Measurements from ENCODE around the gene MAPK11.

DNA sequence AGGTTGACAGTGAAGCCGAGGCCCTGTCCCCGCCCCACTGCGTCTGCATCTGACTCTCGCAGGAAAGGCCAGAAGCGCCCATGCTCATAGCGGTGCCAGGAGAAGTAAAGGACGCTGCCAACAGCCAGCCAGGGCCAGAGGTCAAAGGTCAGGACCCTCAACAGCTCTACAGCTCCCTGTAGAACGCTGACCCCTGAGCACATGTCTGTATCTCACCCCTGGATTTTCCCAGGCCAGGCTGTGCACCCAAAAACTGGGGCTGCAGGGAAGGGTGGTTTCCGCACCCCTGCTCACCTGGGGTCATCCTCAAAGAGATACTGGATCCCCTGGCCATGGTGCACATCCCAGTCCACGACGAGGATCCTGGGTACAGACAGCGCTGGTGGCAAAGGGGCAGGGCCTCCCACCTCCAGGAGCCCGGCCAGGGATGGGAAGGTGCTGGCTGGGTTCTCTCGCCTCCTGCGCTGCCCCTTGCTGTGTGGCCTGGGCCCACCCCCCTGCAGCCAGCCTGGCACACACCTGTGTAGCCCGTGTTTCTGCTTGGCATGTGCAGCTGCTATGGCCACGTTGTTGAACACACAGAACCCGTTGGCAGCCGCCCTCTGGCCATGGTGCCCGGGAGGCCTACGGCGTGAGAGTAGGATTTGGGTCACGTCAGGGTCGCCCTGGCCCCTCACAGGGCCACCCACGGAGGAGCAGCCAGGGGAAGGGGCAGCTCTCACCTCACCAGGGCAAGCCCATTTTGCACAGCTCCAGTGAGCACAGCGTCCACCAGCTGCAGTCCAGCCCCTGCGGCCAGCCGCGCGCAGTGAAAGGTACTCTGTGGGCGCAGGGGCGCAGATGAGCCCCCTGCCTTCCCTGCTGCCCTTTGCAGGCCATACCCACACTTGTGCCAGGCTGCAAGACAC is 20.6 kb downstream of the MAPK11 start:
- TF ChIP-seq, protein P1, sequence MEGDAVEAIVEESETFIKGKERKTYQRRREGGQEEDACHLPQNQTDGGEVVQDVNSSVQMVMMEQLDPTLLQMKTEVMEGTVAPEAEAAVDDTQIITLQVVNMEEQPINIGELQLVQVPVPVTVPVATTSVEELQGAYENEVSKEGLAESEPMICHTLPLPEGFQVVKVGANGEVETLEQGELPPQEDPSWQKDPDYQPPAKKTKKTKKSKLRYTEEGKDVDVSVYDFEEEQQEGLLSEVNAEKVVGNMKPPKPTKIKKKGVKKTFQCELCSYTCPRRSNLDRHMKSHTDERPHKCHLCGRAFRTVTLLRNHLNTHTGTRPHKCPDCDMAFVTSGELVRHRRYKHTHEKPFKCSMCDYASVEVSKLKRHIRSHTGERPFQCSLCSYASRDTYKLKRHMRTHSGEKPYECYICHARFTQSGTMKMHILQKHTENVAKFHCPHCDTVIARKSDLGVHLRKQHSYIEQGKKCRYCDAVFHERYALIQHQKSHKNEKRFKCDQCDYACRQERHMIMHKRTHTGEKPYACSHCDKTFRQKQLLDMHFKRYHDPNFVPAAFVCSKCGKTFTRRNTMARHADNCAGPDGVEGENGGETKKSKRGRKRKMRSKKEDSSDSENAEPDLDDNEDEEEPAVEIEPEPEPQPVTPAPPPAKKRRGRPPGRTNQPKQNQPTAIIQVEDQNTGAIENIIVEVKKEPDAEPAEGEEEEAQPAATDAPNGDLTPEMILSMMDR (IDR thresholded peaks at IDR 0.05) = no peak
- TF ChIP-seq EZH2 (IDR thresholded peaks at IDR 0.05; ENCODE audit: borderline replicate concordance, insufficient read depth, low read depth, low read length, poor library complexity, severe bottlenecking) = no peak

Data from B cell (primary cell).